Fibroblast of skin of abdomen (primary cell): Measurements from ENCODE around the gene ASPA.
"Not testable (repeated sequence)": the region's sequence is repeated elsewhere in the genome, so short reads cannot be mapped to it uniquely, and the experiment has no call there.

Source experiments
- DNase-seq: peaks from one replicate; pipeline ENCODE4 v3.0.0-alpha.2; 2013

The ASPA gene

GRCh38 chr17:3510090-3510489 is 34.3 kb downstream of the ASPA start:
- no peak for DNase-seq

DNA sequence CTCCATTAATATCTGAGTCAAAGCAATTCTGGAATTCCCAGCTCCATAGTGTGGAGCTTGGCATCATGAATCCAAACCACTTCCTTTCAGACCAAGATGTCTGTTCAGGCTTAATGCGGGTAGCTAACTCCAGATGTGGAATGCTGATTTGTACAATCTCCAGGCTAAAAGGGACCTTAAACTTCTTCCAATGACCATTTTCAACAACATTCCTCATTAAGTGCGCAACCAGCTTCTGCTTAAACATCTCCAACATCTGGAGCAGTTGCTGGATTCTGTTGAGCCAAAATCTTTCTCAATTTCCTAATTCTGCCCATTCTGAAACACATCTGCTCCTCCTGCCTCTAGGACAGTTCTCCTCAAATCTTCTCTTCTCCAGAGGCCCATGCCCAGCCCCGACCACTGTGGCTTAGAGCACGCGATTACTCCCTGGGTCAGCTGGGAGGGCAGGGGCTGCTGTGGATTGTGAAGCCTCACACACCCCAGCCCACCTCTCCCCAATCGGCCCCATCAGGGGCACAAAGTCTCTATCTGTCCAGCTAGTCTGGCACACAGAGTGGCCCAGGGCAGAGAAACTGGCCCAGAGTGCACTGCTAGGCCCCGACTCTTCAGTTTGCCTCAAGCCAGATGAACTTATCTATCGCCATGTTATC is 36.2 kb downstream of the ASPA start:
- DNase-seq, result peak; percentile 38

- DNase-seq, result peak; percentile 58
Observed at GRCh38 chr17:3512505-3513171, 36.8 kb downstream of the ASPA start.

GRCh38 chr17:3513305-3514035 is 37.7 kb downstream of the ASPA start:
- DNase-seq, result no peak

DNA sequence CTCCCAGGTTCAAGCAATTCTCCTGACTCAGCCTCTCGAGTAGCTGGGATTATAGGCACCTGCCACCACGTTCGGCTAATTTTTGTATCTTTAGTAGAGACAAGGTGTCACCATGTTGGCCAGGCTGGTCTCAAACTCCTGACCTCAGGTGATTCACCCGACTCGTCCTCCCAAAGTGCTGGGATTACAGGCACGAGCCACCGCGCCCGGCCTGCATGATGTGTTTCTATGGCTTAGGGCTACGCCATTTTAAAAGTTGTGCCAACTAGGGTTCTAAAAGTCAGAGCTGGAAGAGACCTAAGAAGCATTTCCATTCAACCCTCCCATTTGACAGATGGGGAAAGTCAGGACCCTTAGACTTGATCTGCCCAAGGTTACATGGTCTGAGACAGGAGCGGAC is 38.4 kb downstream of the ASPA start:
- not testable (repeated sequence) for DNase-seq

GRCh38 chr17:3514873-3515272 is 39.1 kb downstream of the ASPA start:
- no peak for DNase-seq

GRCh38 chr17:3519472-3519871 is 43.7 kb downstream of the ASPA start:
- not testable (repeated sequence) for DNase-seq

GRCh38 chr17:3524024-3524423 is 48.2 kb downstream of the ASPA start:
- no peak for DNase-seq

DNA sequence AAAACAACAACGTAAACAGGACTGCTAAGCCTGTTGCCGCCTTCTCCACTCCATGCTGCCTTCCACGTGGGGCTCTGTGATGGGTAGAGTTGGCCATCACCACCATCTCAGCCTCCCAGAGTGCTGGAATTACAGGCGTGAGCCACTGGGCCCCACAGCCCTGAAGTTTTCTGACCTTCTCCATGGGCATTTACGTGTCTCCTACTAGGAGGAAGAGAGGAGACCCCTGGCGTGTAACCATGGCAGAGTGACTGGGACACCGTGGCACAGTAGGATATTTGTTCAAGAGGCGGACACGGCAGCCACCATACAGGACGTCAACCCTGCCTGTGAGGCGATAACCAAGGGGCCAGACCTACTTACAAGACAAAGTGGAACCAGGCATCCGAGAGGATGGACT is 50.7 kb downstream of the ASPA start:
- no peak for DNase-seq

DNA sequence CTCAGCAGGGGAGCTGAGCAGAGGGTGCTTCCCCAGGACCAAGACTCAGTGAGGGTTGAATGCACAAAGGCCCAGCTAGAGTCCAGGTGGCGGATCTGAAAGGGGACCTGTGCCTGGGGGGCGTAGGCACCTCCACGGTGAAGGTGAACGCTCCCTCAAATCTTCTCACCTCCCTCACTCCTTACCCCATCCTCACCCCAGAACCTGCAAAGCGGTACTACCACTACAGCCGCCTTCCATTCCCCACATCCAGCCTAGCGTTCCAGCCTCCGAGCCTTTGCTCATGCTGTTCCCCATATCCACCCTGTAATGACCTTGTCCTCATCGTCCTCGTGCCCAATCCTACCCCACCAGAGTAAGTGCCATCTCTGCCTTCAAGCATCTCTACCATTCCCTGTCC is 51.2 kb downstream of the ASPA start:
- no peak for DNase-seq

DNA sequence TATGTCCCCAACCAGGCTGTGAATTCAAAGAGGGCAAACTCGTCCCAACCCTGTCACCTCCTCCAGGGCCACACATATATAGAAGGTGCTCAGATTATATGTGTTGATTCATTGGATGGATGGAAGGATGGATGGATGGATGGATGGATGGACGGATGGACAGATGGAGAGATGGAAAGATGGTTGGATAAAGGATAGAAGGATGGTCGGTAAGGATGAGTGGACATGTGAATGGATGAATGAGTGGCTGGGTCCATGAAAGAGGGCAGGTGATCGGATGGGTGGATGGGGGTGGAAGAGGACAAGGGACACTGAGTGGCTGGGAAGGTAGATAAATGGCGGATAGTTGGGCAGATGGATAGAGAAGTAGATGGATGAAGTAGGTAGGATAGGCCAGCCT is 51.7 kb downstream of the ASPA start:
- DNase-seq, result no peak

- DNase-seq, result no peak
Observed at GRCh38 chr17:3527896-3528295, 52.1 kb downstream of the ASPA start.

DNA sequence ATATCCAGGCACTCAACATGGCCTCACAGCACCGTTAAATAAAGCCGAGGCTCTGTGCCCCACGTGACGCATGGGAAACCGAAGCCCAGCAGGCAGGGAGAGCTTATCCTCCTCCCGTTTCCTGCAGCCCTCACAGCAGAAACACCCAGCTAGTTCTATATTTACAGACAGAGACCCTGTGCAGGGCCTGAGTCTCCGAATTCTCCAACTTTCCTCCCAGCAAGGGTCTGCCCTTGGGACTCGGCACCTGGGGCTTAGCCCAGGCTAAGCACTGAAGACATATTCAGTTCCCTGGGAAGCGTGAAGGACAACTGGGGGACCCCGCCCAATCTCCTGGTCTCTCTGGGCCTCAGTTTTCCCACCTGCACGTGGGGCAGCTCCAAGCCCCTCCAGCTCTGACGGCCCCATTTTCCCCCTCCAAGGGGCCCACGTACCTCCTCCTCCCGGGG is 52.6 kb downstream of the ASPA start:
- DNase-seq, result no peak

DNA sequence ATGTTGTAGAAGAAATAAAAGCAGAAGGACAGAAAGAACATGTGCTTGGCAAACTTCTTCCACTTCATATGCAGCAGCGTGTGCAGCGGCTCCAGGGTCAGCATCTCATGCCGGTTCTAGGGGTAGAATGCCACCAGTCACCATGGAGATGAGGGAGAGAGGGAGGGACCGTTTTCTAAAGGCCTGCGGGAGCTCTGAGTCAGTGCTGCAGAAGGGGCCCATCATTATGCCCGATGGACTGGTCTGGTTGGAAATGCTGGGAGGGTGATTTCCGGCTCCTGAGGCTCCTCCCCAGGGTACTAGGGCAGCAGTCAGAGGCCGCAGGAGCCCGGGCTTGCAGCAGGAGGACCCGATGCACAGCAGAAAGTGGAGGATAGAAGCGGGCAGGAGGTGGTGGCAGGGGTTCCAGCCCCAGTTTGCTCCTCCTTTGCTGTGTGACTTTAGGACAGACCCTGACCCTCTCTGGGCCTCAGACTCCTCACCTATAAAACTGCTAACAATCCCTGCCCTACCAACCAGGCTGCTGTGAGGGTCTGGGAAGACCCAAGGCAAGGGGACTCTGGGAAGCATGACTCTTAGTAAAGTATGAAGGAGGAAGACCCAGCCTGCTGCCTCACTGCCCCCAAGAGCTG is 53.2 kb downstream of the ASPA start:
- DNase-seq, result no peak

GRCh38 chr17:3529817-3530741 is 54.3 kb downstream of the ASPA start:
- DNase-seq, result peak; percentile 14

GRCh38 chr17:3531266-3532101 is 55.7 kb downstream of the ASPA start:
- DNase-seq, result no peak

GRCh38 chr17:3532106-3532858 is 56.5 kb downstream of the ASPA start:
- no peak for DNase-seq

GRCh38 chr17:3532859-3533142 is 57.0 kb downstream of the ASPA start:
- DNase-seq, result no peak

DNA sequence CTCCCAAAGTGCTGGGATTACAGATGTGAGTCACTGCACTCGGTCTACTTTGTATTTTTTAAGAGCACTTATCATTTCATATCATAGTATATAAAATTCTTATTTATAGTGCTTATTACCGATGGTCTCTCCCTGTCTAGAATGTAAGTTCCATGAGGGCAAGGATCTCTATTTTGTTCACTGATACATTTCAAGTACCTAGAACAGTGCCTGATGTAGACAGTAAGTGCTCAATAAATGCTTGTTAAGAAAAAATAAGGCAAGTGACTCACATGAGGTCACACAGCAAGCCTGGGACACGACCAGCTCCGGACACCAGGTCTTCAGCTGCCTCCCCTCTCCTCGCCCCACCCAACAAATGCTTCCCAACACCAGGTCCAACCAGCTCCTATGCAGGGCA is 58.0 kb downstream of the ASPA start:
- DNase-seq, result no peak

DNA sequence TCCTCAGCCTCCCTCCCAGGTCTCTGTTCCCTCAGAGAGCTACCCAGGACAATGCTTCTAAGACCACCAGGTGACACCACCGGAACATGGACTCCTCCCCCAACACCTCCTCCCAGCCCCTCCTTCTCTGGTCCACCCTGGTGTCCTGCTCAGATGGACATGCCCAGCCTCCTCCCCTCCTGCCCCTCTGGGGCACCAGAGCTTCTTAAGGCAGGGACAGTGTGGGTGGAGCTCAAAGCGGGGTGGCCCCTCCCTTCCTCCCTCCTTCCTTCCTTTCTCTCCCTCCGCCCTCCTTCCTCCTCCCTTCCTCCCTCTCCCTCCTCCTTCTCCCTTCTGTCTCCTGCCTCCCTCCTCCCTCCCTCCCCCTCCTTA is 59.1 kb downstream of the ASPA start:
- DNase-seq, result peak; percentile 33
